GM18861 (cell line): ENCODE data around the gene DIAPH1.

Source experiments
- ATAC-seq: cut with Tn5 transposase; IDR thresholded peaks from one replicate; pipeline ENCODE4 v1.9.1; 2021; ENCODE audit not compliant: unreplicated experiment

Gene DIAPH1

DNA sequence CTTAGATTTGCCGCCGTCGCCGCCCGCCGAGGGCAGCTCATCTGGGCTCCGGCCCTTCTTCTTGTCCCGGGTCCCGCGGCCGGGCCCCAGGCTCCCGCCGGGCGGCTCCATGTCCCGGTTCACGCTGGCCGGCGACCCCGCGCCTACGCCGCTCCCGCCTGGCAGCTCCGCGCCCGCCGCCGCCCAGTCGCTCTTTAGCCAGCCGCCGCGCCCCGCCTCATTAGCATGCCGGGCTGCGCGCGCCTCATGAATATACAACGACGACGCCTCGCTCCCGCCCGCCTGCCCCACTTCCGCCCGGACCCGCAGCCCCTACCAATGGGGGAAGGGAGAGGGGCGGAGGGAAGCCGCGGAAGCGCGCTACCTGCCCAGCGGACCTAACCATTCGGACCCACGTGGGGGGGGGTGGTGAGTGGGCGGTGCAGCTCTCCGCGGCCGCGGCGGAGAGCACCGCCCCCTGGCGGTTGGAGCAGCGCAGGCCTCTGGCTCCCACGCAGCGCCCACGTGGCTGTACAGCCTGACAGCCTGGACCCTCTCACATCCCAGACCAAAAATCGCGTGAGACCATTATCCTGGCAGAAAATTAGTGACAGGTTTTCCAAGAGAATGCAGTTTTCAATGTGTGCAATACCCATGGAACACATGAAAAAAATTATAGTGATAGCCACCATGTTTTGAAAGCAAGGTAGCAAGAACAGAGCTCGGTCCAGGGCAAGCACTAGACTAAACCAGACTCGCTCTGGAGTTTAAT is at the start of gene DIAPH1:
TSS of gene DIAPH1 (minus strand) at position 197 of the 751 bp plus-strand sequence. CDS start at position 111, 86 bp downstream.
- ATAC-seq, result peak; percentile 62

DNA sequence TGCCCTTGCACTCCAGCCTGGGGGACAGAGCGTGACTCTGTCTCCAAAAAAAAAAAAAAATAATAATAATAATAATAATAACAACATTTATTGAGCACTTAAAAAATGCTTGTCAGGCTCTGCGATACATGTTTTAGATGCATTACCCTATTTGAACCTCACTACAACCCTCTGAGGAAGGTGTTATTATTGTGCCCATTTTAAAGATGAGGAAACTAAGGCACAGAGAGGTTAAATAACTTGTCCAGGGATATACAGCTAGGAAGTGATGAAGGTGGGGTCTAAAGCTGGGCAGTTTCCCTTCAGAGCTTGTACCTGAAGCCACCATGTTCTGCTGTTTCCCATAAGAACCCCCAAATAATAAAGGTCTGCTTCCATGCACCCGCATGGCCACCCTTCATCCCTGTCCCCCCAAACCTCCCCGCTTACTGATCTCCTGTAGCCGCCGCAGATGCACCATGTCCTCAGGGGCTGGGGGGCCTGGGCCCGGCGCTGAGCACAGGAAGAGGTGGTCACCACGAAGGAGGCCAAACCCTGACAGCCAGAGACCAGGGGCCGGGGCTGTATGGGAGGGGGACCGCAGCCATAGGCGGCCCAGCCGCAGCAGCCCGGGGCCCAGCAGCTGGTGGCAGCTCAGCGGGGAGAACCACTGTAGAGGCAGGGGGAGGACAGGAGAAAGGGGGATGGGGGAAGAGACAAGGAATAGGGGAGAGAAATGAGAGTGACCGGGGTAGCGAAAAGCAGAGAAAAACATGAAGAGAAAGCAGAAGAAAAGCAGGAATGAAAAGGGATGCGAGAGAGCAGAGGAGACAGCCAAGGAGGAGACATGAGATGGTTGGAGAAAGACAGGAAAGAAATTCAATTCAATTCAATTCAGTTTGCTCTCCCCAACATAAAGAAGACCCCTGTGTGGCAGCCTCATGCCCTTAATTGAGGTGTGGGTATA is 47.5 kb upstream of the DIAPH1 start:
- ATAC-seq, result no peak

DNA sequence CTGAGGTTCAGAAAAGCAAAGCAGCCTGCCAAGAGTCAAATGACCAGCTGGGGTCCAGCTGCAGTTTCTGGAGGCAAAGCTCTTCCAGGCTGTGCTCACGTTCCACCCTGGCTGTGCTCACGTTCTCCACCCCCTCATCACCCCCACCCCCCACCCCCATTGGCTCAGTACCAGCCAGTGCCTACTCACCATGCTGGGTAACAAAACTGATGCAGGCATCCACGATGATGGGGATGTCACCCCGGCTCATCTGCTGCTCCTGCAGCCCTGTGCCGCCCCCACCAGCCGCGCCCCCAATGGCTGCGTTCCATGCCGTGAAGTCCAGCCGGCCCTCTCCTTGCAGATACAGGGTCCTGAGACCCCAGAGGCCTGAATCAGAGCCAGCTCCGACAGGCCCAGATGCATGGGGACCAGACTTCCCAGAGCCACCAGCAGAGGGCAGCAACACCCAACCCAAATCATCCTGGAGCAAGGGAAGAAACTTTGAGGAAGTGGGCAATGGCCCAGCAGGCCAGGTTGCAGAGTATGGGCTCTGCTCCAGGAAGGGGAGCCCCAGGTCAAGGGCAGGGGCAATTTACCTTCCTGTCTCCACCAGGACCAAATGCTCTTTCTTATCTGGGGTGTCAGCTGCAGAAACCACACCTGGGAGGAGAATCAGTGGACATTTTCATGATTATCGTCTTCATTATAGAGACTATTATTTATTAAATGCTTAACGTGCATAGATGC is 46.1 kb upstream of the DIAPH1 start:
- peak; percentile 84 for ATAC-seq

DNA sequence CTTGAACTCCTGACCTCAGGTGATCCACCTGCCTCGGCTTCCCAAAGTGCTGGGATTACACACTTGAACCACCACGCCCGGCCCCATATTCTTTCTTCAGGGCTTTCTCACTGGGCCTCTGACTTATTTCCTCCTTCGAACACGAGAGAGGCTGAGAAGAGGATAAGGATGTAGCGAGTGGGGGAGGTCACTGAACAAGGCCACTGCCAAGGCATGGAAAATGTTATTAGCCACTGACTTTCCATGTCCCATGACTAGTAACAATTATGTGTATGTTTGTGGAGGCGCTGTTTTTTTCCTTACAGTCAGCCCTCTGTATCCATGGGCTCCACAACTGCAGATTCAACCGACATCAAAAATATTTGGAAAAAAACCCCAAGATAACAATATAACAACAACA is 44.7 kb upstream of the DIAPH1 start:
- ATAC-seq, result no peak

DNA sequence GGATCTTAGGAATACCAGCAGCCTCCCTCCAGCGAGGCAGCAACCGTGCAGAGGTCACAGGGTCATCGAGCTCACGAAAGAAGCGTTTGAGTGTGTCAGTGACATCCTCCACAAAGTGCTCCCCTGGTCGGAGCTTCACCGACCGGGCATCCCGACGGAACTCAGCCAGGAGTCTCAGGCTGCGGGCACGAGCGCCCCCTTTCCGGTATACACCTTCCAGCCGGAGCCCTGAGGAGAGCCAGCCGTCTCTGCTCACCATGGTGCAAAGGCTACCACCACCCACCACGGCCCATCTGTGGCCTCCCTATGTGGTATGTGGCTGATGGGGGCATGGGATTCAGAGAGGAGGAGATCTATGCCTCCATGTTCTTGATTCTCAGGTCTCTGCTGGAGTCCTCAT is 43.2 kb upstream of the DIAPH1 start:
- no peak for ATAC-seq

DNA sequence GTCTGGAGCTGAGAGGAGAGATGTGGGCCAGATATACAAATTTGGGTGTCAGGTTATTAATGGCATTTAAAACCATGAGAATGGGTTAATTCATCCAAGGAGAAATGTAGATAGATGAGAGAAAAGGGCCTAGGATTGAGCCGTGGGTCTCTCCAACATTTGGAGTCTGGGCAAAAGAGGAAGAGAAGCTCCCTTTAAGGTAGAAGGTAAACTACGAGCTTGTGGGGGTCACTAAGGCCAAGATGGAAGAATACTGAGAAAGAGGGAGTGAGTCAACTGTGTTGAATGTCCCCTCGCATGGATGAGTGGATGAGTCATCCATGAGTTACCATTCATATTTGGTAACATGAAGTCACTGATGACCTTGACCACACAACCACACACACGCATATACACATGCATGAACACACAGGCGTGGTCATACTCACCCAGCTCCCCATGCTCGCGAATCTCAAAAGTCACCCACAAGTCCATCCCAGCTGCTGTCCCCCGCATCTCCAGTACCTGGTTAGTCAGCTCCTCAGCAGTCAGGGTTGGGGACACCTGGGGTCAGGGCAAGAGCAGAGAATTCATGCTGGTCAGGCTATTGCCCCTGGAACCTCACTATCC is 39.2 kb upstream of the DIAPH1 start:
- peak; percentile 73 for ATAC-seq

DNA sequence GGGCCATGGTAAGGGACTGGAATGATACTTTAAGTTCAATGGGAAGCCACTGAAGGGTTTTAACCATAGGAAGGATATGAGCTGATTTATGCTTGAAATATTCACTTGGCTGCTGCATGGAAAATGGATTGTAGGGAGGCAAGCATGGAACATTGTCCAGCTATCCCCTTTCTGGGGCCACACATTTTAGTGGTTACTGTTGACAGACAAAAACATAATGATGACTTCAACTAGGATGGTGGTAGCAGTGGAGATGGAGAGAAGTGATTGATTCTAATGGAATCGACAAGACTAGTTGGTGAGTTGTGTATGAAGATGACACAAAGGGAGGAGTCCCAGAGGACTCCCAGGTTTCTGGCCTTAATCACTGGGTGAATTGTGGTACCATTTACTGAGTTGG is 38.6 kb upstream of the DIAPH1 start:
- ATAC-seq, result no peak

DNA sequence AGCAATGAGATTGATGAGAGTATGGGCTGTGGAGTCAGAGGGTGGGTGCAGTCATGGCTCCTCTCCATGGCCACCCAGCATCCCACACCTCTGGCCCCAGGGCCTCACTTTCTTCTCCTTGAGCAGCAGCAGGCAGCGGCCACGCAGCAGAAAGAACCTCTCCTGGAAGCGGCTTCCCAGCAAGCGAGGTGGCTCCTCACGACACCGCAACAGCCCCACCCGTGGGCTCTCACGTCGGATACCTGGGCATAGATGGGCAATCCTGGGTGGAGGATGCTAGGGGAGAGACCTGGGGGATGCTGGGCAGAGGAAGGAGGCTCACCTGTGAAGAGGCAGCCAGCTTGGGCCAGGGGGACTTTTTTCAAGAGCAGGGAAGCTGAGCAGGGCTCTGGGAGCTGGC is 37.6 kb upstream of the DIAPH1 start:
- no peak for ATAC-seq

DNA sequence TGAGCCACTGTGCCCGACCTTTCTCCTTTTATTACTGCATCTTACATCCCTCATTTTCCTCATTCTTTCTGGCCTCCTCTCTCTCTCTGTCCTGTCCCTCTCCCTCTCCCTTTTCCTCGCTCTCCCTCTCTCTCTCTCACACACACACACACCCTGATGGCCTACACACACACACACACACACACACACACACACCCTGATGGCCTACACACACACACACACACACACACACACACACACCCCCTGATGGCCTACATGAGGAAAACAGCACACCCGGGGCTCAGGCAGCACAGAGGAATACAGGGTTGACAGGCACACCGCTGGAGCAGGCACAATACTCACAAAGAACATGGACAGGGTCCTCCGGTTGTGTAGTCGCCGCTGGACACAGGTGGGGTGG is 36.2 kb upstream of the DIAPH1 start:
- no peak for ATAC-seq

DNA sequence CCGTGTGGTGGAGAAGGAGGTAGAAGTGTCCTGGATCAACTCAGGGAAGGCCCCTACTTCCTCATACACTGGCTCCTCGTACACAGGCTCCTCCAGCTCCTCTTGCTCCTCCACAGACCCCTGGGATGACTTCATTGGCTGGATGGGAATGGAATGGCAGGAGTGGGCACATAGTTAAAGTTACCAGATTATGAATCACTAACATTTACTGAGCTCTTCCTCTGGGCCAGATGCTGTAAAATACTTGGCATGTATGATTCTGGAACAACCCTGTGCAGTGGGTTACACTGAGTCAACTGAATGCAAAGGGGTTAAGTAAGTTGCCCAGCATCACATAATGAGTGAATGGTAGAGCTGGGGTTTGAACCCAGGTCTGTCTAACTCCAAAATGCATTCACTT is 35.5 kb upstream of the DIAPH1 start:
- no peak for ATAC-seq

DNA sequence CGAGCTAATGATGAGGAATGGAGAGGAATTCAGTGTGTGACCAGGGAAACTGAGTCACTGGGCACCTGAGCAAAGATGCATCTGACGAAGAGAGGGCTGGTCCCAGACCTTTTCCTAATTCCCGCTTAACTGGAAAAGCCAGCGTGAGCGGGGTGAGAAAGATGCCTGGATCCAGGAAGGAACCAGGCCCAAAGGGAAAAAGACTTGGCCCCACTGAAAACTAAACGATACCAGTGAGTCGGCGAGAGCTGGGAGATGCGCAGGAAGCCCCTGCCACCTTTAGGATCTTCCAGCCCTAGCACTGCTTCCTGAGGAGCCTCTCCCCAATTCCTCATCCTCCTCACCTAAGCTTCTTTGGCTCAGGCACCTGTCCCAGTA is 32.9 kb upstream of the DIAPH1 start:
- ATAC-seq, result no peak

DNA sequence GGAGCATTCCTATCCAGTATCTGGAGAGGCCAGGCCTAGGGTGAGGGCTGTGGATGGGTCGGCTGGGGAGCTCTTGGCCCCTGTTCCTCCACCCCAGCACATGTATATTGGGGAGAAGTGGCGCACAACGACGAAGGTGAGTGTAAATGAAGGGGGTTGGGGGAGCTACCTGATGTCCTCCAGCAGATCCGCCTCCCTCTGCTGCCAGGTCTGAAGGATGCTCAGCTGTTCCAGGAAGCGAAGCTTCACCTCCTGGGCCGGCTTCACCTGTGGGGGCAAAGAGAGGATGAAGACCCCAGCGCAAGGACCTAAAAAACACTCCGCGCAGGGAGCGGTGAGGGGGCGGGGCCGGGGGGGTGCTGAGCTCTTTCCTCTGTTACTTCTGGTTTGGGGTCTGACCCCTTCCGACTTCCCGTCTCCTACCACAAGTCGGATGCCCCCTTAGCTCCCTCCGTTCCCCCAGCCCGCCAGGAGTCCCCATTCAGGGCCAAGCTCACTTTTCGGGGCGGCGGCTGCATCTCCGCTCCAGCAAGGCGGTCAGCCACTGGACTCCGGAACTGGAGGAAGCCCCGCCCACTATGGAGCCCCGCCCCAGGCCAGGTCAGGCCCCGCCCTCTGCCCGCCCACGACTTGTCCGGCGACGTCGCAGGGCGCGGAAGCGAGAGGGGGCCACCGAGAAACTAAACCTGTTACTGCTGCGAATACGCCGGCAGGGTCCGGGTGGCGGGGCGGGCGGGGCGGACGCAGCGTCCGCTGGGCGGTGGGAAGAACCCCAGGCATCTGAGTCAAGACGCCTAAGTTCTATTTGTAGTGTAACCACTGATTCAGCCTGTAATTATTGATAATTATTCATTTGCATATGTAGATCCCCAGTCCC is 32.3 kb upstream of the DIAPH1 start, which contains the start of gene FCHSD1:
TSS of gene FCHSD1 (minus strand) at position 568 of the 877 bp plus-strand sequence. CDS start at position 518, 50 bp downstream.
- peak; percentile 77 for ATAC-seq

DNA sequence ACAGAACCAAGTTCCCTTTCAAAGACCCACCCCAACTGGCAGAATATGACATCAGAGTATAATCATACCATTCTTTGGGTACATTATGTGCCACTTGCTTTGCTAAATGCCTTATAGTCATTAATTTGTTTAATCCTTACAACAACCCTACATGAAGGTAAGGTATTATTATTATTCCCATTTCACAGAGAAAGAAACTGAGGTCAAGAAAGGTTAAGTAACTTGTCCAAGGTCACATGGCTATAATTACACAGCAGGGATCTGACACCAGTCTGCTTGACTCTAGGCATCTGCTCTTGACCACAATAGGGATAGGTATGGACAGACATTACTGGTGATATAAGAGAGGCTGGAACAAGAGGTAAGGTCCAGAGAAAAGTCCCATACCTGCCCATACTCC is 31.2 kb upstream of the DIAPH1 start:
- no peak for ATAC-seq

DNA sequence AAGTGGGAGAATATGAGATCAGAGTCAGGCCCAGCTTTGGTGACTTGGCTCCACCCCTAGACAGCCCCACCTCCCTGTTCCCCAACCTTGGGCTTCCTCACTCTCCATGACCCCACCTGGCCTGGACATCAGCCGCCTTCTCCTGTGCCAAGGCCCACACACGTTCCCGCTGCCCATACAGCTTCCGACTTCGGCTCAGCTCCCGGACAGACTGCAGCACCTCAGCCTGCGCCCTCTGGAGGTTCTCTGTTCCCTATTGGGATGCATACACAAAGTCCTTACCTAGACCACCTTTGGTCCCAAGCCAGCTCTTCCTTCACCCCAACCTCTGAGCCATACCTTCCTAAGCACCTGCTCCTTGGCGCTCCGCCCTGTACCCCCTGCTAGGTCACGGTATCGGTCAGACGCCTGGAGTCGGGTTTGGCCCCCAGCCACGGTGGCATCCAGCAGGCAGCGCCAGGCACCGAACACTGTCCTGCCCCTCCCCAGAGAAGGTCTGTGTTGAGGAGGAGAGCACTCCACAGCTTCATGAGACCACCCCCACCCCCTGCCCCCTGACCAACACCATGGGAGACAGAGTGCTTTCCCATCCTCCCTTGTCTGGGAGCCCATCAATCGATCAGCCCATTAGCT is 30.4 kb upstream of the DIAPH1 start:
- no peak for ATAC-seq

DNA sequence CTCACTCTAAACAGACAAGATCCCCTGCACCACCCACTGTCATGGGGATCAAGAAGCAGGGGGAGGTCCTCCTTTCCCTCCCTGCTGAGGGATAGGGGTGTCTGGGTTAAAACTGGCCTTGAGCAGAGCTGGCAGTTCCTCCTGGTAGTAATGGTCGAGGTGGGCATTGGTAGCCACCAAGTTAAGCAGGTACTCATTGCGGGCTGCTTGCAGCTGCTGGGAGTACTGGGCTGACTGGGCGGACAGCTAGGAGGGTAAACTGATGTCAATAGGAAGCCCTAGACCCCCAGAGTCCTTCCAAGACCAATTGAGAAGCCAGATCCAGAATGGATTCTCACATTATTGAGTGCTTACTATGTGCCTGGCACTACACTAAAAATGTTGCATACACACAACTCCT is 29.1 kb upstream of the DIAPH1 start:
- ATAC-seq, result no peak

DNA sequence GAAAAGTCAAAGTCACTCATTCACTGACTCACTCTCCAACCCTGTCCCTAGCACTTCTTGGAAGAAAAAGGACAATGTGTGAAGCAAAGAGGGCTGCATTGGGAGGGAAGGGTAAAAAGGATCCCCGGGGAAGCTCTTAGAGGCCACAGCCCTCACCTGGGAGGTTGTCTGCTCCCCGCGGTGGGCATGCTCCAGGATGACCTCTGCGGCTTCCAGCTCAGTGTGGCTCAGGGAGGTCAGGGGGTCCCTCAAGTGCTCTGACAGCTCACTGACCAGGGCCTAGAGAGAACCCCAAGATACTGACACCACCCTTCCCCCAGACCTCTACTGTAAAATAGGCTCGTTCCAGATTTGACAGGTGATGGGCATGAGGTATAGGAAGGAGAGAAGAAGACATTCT is 28.4 kb upstream of the DIAPH1 start:
- no peak for ATAC-seq

DNA sequence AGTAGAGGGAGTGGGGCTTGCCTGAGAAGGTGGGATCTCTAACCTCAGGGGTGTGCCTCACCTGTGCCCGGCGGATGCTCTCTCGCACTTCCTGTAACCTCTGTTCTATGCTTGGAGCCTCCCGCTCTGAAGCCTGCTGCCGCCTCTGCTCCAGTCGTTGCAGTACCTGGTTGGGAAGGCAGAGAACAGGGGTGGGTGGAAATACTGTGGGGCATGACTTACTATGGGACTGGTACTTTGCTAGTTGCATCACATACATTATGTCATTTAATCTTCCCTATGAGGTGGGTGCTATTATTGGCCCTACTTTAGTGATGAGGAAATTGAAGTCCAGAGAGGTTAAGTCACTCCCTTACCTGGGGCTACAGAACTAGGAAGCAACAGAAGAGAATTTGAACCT is 27.2 kb upstream of the DIAPH1 start:
- ATAC-seq, result no peak

DNA sequence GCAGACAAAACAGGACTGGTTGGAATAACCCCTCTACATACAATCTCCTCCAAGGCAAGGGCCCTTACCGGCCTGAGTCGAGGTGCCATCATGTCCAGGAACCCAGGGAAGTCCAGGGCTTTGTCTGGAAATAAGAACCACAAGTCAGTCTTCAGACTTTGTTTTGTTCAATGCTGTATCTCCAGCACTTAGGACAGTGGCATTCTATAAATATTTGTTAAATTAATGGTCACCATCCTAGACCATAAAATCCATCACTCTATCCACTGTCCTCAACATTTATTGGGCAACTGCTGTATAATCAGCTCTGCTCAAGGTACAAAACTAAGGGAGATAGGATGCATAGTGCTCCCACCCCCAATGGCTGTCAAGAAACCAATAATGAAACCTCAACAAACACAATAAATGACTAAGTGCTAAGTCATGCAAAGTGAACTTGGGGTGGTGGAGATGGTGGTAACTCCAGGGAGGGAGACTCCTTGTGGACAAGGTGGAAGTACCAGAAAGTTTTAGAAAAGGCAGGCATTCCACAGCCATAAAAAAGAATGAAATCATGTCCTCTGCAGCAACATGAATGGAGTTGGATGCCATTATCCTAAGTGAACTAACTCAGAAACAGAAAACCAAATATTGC is 23.0 kb upstream of the DIAPH1 start:
- ATAC-seq, result peak; percentile 57

DNA sequence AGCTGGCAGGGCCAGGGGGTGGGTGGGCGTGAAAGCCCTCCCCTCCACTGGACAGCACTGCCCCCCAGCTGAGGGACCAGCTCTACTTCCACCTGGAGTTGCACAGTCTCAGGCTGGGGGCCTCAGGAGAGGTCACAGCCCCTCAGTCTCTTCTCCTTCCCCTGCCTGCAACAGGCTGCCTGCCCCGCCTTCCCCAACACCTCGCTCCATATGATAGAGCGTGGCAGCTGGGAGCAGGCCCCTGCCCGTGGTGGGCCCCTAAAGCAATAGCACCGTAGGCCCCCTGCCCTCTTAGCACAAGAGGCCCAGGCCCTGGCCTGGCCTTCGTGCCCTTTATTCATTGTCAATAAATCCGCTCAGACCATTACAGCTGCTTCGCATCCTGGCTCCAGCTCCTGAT is 21.9 kb upstream of the DIAPH1 start:
- ATAC-seq, result no peak
